HG03575 (cell line): ENCODE results near the gene RAB4A.

Experiments used
- ATAC-seq: cut with Tn5 transposase; IDR thresholded peaks from one replicate; pipeline ENCODE4 v1.9.1; 2021; ENCODE audit not compliant: unreplicated experiment, insufficient number of reproducible peaks, low FRiP score; ENCODE audit errors: extremely low read depth

Gene RAB4A, protein sequence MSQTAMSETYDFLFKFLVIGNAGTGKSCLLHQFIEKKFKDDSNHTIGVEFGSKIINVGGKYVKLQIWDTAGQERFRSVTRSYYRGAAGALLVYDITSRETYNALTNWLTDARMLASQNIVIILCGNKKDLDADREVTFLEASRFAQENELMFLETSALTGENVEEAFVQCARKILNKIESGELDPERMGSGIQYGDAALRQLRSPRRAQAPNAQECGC

DNA sequence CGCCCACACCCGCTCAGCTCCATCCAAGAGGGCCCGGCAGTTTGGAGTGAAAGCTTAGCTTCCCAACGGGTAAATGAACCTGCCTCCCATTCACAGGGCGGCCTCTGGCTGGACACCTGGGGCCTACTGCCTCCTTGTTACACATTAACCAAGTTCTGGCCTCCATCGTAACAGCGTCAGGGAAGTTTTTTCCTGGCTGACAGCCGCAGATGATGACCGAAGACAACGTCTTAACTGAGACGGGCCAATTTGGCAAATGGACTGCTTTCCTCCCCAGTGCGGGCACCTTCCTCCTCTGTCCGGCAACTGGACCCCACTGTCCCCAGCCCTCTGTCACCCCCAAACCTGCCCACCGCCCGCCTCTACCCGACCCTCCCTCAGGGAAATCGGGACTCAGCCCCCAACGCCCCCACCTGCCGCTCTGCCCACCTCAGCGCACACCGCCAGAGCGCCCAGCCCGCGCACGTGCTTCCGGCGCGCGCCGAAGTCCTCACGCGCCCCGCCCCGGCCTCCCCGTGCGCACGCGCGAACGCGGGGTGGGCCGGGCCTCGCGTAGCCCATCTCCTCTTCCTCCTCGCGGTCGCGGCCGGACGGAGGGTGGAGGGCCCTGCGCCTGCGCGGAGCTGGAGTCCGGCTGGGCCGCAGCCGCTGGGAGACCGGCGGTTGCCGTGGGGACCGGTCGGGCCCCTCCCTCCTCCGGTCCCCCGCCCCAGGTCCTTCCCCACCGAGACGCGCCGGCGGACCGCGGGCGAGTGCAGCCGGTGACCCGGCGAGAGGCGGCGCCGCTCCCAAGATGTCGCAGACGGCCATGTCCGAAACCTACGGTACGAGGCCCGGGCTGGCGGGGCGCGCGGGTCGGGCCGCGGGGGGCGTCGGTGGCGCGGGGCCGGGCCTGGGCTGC lies at the start of gene RAB4A:
Gene RAB4A (plus strand): TSS at position 565 of the 901 bp plus-strand sequence. CDS start 229 bp downstream, at position 794.
- no peak for ATAC-seq

DNA sequence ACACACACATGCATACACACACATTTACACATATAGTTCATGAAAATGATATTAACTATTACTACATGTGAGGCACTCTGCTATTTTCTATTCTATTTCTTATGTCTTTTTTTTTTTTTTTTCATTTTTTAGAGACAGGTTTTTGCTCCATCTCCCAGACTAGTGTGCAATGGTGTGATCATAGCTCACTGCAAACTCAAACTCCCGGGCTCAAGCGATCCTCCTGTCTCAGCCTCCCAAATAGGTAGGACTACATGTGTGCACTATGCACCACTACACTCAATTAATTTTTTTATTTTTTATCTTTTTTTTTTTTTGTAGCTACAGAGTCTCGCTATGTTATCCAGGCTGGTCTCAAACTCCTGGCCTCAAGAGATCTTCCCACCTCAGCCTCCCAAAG lies 48.8 kb upstream of the RAB4A start:
- ATAC-seq: no peak

DNA sequence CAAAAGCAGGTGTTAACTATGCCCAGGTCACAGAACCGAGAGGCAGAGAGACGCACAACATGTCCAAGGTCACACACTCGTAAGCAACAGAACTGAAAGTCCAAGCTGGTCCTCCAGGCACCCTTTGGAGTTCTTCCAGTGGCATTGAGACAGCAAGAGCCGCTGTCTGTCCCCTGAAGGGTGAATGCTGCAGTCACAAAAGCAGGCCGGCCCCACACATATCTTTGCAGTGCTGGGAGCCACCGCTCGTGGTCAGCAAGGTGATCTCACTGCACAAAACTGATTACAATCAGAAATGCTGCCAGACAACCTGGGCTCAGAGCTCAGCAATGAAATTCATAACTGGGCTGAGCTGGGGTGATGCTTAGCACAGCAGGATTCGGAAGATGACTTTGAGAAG lies 47.4 kb upstream of the RAB4A start:
- no peak for ATAC-seq

DNA sequence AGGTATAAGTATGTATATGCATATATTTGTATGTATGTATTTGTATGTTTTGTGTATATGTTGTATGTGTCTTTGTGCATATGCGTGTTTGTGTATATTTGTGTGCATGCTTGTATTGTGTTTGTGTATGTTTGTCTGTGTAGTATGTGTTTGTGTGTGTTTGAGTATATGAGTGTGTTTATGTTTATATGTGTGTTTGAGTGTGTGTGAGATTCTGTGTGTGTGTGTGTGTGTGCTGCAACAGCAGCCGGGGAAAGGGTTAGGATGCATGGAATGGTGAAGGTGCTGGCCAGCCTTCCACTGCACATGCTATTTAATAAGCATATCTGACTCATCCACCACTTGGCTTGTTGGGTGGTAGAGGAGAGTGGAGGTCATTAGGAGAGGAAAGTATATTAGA lies 46.6 kb upstream of the RAB4A start:
- no peak for ATAC-seq

- ATAC-seq: no peak
Measured at GRCh38 chr1:229225331-229225782, 45.6 kb upstream of the RAB4A start.

- ATAC-seq: no peak
Measured at GRCh38 chr1:229226796-229227195, 44.1 kb upstream of the RAB4A start.

DNA sequence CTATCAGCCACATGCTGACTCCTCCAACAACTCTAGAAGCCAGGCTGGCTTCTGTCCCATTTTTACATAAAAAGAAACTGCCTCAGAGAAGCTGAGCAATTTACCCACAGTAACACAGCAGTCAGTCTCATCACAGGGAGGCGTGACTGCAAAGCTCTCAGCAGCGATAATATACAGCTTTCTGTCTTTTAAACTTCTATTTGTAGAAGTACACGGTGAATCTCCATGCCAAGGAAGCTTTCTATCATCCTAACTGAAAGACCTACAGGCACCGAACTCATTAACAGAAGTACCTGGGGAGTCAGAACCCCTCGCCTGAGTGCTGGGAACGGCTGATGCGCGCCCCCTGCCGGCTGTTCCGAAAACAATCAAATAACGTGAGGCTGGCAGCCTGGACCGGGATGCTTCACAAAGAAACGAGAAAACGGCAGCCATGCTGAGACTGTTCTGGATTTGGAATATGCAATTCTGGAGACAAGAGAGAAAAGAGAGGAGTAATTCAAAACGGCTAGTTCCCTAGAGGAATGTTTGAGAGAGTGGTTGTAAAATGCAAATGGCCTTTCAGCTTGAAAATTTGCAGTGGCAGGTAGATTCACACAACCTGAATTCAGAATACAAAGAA lies 43.5 kb upstream of the RAB4A start:
- ATAC-seq: no peak

DNA sequence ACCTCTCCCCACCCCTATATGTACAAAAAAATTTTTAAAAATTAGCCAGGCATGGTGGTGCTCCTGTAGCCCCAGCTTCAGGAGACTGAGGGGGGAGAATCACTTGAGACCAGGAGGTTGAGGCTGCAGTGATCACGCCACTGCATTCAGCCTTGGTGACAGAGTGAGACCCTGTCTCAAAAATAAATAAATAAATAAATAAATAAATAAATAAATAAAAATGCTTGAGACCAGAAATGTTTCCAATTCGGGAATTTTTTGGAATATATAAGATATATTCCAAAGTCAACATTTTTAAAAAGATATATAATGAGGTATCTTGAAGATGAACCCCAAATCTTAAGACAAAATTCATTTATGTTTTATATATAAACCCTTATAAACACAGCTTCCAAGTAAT lies 42.4 kb upstream of the RAB4A start:
- ATAC-seq: no peak

- no peak for ATAC-seq
Measured at GRCh38 chr1:229229137-229229720, 41.7 kb upstream of the RAB4A start.

- ATAC-seq: no peak
Measured at GRCh38 chr1:229229721-229230139, 41.2 kb upstream of the RAB4A start.

- ATAC-seq: no peak
Measured at GRCh38 chr1:229230140-229230892, 40.6 kb upstream of the RAB4A start.

GRCh38 chr1:229230893-229231753 lies 39.8 kb upstream of the RAB4A start:
- no peak for ATAC-seq

DNA sequence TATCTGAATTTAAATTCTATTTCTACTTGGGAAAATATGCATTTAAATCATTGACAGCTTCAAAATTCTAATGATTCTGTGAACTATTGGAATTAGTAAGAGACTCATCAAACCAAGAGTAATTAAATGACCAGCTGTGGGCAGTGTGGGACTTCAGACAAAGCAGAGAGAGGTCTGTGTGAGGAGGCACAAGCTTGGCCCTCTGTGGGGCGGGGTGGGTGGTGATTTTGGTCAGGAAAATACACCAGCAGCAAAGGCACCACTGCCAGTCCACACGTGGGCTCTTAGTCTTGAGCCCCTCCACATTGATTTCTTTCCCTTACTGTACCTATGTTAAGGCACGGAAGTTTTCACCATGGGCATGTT lies 39.2 kb upstream of the RAB4A start:
- no peak for ATAC-seq

DNA sequence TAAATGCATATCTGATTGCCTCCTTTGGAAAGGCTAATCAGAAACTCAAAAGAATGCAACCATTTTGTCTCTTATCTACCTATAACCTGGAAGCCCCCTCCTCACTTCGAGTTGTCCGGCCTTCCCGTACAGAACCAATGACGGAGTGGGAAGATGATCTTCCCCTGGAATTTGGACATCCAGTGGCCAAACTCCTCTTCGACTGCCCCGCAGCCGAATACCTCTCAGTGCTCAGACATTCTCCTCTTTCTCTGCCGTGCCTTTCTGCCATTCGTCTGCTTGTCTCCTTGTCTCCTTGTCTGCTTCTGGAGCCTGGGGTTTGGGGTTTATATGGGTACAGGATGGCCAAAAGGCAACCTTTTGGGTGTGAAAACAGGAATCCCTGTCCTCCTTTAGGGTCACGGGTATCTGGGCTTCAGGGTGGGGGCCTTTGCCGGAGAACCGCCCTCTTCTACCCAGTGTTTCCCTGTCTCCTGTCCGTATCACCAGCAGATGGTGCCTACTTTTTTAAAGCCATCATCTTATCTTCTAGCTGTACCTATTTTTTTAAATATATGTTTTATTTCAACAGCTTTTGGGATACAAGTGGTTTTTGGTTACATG lies 35.9 kb upstream of the RAB4A start:
- ATAC-seq: no peak

- ATAC-seq: no peak
Measured at GRCh38 chr1:229237320-229237719, 33.6 kb upstream of the RAB4A start.

DNA sequence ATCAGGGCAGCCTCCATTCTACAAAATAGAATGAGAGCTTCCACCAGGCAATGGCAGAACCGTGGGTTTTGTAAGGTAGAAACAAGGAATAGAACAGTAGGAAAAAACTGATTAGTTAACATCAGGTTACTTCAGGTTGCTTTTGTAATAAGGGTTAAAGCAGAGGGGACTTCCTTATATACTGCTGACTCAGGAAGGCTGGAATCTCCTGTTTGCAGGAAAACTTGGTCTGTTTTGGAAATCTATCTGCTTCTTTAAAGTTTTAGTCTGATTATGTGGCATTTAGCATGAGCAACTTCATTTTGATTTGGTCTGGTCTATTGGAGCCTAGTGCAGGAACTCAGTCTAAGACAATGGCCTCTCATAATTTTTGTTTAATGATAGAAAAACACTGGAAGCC lies 32.7 kb upstream of the RAB4A start:
- no peak for ATAC-seq

GRCh38 chr1:229238674-229239415 lies 32.1 kb upstream of the RAB4A start:
- no peak for ATAC-seq
